ENCODE measurements around the gene PRKCH.
"Not testable (repeated sequence)": the region's sequence is repeated elsewhere in the genome, so short reads cannot be mapped to it uniquely, and the experiment has no call there.

Gene PRKCH

DNA sequence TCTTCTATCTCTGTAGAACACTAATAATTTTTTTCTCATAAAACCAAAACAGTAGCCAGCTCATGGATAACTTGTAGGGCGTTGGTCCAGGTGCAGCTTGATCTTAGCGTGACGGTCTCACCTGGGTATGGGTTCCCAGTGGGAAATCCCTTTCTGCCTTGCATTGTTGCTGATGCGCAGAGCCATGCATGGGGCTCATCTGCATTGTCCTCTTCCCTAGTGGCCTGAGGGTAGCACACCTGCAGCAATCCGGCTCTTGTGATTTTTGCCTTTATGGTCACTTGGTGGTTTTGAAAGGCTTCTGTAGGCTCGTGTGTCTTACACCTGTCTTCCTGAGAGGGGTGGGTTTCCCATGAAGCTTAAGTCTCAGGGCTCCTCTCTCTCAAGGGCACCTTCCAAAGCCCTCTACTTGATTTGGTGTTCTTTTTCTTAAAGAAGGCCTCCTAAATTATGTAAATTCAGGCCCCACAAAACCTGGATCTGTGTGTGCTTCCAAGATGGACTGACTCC is 130.6 kb downstream of the PRKCH start:
- no peak for DNase-seq (ENCODE audit: low read depth in 2 of 2, low spot score in 1 of 2)

DNA sequence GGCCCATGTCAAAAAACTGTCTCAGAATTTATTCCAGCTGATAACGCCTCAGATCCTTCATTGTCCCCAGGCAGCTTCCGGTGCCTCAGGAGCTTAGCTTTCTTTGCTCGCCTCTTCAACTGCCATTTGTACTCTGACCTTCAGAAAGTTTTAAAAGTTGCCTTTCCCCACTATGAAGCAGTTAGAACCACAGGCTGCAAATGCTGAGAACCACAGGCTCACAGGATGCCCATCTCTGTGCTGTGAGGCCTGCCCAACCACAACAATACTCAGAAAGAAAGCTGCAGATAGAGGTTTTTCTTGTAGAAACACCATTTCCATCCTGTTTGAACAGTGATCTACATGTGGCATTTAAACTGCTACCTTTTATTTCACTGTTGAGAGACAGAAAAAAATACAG is 131.1 kb downstream of the PRKCH start:
- DNase-seq (ENCODE audit: low read depth in 2 of 2, low spot score in 1 of 2) = no peak

DNA sequence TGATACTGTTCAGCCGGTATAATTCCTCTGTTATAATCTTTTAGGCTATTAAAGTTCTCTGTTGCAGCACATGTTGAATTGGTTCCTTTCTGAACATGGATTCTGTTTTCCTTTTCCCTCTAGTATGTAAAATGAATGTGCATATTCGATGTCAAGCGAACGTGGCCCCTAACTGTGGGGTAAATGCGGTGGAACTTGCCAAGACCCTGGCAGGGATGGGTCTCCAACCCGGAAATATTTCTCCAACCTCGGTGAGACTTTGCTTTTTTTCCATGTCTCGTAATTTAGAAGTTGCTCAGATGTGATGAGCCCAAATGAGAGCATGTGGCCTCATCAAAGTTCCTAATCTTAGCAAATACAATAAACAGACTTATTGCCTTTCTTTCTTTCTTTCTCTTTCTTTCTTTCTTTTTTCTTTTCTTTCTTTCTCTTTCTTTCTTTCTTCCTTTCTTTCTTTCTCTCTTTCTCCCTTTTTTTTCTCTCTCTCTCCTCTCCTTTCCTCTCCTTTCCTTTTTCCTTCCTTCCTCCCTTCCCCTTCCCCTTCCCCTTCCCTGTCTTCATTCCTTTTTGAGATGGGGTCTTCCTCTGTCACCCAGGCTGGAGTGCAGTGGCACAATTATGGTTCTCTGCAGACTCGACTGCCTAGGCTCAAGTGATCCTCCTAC is 131.9 kb downstream of the PRKCH start:
- no peak for DNase-seq (ENCODE audit: low read depth in 2 of 2, low spot score in 1 of 2)

- no peak for DNase-seq (ENCODE audit: low read depth in 2 of 2, low spot score in 1 of 2)
These were observed 133.2 kb downstream of the PRKCH start for GRCh38 chr14:61454545-61454944.

GRCh38 chr14:61455351-61455750 is 134.0 kb downstream of the PRKCH start:
- DNase-seq (ENCODE audit: low read depth in 2 of 2, low spot score in 1 of 2) = no peak

GRCh38 chr14:61456720-61457119 is 135.3 kb downstream of the PRKCH start:
- peak; percentile 60 to 77 for DNase-seq (ENCODE audit: low read depth in 2 of 2, low spot score in 1 of 2)

DNA sequence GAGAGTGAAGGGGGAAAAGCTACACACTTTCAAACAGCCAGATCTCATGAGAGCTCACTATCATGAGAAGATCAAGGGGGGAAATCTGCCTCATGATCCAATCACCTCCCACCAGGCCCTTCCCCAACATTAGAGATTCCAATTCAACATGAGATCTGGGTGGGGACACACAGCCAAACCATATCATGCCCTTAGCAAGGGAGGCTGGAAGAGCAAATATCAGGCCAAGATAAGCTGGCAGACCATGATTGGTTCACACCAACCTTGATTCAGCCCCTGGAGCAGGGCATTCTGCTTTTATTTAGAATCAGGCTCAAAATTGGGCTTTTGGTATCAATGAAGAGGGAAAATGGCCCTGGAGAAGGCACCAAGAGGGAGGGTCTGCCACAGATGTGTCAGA is 137.4 kb downstream of the PRKCH start:
- no peak for DNase-seq (ENCODE audit: low read depth in 2 of 2, low spot score in 1 of 2)

- DNase-seq (ENCODE audit: low read depth in 2 of 2, low spot score in 1 of 2) = no peak
These were observed 137.8 kb downstream of the PRKCH start for GRCh38 chr14:61459229-61459628.

GRCh38 chr14:61460063-61460462 is 138.7 kb downstream of the PRKCH start:
- DNase-seq (ENCODE audit: low read depth in 2 of 2, low spot score in 1 of 2) = no peak

DNA sequence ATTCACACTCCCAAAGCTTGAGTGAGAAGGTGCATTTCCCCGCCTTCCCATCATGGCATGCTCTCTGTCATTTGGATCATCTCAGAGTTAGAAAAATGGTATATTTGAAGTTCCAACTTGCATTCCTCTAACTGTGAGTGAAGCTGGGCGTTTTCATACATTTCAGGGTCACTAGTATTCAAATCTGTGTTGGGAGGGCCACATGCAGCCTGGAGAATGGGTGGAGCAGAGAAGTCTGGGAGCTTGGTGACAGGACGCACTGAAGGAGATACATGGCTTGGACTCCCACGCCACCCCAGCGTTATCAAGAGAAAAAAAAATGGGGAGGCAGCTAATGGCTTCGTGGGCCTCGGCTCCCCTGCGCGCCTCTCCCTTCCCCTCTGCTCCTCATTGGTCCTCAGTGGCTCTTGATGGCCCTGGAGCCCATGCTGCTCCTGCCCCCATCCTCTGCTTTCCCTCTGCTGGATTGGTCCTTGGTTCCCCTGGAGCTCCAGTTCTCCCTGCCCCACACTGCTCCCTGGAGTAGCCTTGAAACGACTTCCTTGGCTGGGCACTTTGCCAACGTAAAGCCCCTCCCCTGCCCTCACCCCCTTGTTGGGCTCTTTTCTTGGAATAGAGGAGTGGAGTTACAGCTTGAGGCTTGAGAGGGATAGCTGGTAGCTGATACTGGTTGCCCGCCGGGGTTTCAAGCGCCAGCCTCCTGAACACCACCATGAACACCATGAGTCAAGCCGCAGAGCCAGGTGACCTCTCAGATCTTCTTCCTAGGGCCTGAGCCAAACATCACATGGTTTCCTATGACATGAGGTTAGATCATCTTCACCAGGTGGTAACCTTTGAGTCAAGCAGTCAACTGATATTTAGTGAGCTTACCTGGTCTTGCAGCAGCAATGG is 139.6 kb downstream of the PRKCH start:
- no peak for DNase-seq (ENCODE audit: low read depth in 2 of 2, low spot score in 1 of 2)

DNA sequence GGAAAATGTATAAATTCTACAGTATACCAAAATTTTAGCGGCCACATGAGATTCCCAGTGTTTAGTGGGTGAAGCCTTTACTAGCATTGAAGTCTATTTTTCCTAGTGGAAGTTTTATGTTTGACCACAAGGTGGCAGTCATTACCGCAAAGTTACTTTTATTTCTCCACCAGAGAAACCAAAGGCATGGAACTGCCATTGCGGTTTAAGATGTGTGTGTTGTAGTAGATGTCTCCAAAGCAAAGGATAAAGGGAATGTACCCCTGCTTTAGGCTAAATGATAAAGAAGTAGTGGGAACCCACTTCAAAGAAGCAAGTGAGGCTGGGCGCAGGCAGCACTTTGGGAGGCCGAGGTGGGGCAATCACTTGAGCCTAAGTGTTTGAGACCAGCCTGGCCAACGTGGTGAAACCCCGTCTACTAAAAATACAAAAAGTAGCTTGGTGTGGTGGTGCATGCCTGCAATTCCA is 140.5 kb downstream of the PRKCH start:
- DNase-seq (ENCODE audit: low read depth in 2 of 2, low spot score in 1 of 2) = no peak

- no peak for DNase-seq (ENCODE audit: low read depth in 2 of 2, low spot score in 1 of 2)
These were observed 141.3 kb downstream of the PRKCH start for GRCh38 chr14:61462566-61463193.

DNA sequence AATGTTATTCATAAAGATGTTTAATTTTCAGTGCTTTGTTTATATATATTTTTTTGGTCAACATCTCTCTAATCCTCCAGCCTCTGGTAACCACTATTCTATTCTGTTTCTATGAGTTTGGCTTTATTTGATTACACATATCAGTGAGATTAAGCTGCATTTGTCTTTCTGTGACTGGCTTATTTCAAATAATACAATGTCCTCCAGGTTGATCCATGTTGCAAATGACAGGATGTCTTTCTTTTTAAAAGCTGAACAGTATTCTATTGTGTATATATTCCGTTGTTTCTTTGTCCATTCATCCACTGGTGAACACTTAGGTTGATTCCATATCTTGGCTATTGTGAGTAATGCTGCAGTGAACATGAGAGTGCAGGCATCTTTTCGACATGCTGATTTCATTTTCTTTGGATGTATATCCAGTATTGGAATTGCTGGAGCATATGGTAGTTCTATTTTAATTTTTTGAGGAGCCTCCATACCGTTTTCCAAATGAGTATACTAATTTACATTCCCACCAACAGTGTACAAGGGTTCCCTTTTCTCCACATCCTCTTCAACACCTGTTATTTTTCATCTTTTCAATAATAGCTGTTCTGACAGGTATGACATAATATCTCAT is 142.4 kb downstream of the PRKCH start:
- no peak for DNase-seq (ENCODE audit: low read depth in 2 of 2, low spot score in 1 of 2)

DNA sequence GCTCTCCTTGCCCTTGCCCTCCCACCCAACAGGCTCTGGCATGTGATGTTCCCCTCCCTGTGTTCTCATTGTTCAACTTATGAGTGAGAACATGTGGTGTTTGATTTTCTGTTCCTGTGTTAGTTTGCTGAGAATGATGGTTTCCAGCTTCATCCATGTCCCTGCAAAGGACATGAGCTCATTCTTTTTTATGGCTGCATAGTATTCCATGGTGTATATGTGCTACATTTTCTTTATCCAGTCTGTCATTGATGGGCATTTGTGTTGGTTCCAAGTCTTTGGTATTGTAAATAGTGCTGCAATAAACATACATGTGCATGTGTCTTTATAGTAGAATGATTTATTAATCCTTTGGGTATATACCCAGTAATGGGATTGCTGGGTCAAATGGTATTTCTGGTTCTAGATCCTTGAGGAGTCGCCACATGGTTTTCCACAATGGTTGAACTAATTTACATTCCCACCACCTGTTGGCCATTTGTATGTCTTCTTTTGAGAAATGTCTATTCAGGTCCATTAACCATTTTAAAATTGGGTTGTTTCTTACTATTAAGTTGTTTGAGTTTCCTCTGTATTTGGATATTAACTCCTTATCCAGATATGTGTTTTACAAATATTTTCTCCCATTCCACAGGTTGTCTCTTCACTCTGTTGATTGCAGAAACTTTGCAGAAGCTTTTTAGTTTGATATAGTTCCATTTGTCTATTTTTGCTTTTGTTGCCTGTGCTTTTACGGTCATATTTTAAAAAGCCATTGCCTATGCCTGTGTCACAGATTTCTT is 143.4 kb downstream of the PRKCH start:
- not testable (repeated sequence) for DNase-seq (ENCODE audit: low read depth in 2 of 2, low spot score in 1 of 2)

- no peak for DNase-seq (ENCODE audit: low read depth in 2 of 2, low spot score in 1 of 2)
These were observed 145.0 kb downstream of the PRKCH start for GRCh38 chr14:61466249-61466904.

DNA sequence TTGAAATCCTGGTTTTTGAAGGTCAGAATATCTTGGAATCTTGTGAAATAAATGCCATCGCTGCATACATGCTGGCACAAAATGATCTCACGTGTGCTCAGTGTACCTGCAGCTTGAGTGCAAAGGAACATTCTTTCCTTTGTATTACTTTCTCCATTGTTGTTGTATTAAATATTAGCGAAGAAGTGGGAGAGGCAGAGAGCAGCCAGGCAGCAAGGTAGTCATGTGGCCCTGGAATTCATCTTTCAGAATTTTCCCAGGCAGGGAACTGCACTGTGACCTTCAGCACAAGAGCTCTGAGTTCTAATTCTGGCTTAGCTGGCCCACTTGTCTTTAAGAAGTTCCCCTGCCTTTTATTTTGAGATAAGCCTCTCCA is 145.5 kb downstream of the PRKCH start:
- DNase-seq (ENCODE audit: low read depth in 2 of 2, low spot score in 1 of 2) = no peak

DNA sequence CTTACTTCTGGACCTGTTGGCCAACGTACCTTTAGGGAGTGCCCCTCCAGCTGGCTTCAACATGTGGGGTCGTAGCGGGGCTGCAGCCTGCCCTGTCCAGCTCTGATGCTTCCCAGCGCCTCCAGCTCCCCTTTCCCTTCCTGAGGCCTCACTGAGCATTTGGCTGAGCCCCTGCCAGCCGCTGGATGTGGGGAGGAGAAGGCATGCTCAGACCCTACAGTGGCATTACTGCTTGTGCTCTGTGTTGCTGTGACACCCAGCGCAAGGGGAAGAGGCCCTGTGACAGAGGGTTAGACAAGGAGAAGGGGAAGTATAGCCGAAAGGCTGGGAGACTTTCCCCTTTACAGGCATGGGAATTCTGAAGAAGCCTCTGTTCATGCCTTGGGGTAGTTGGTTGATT is 145.9 kb downstream of the PRKCH start:
- no peak for DNase-seq (ENCODE audit: low read depth in 2 of 2, low spot score in 1 of 2)

- no peak for DNase-seq (ENCODE audit: low read depth in 2 of 2, low spot score in 1 of 2)
These were observed 146.9 kb downstream of the PRKCH start for GRCh38 chr14:61468063-61468825.

DNA sequence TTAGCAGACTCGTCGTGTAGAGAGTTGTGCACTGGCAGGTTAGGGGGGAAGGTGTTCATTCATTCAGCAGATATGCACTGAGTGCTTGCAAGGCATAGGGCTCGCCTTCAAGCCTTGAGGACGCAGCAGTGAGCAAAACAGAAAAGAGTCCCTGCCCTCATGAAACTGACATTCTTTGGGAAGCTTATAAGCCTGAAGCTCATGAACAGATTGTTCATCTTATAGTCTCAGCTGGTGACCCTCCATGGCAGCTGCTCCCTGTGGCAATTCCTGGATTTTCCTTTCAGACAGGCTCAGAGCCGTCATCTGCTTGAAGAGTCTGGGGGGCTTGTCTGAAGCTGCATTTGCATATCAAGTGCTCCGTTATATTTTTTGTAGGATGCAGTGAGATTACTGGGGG is 148.4 kb downstream of the PRKCH start:
- no peak for DNase-seq (ENCODE audit: low read depth in 2 of 2, low spot score in 1 of 2)
